HCT116 (cell line): ENCODE results near the gene MED16. TPM values are rescaled to one million over a fixed set of nuclear protein-coding genes. Genes with fewer than 3 reads are reported as not detected.
A peak's percentile ranks its signal among the peaks of the same experiment; 100 is the strongest.

Experiments
- ATAC-seq: fragments of 200-7000 bp; cut with Tn5 transposase; 2 replicates; pipeline ENCODE4 v1.9.1; 2020; ENCODE audit warnings: mild to moderate bottlenecking, moderate library complexity
- BruUV-seq: library from RNA; stranded (reverse); fragments of 400-500 nt; replicated peaks from 2 replicates; lab custom pipeline; 2021; lab: Mats Ljungman, UMichigan
- CTCF ChIA-PET: fragments of 300-600 bp; sonication (Branson Sonifier 250); formaldehyde crosslinking; loops from one replicate; lab custom pipeline; 2021; ENCODE audit warnings: antibody characterized with exemption; lab: Charles Lee
- POLR2A ChIA-PET: fragments of 300-600, 350-600 bp; sonication (Branson Sonifier 250); formaldehyde crosslinking; loops from one replicate; lab custom pipeline; 2021; ENCODE audit warnings: antibody characterized with exemption; lab: Charles Lee
- RAD21 ChIA-PET, 2 experiments: fragments of 300-600 bp; sonication (Branson Sonifier 250); formaldehyde crosslinking; loops; one replicate each; lab custom pipeline; 2023; ENCODE audit warnings: low total read pairs in 2 of 2; ENCODE audit not compliant: uncharacterized antibody in 2 of 2, unreplicated experiment in 2 of 2, low non-redundant PET in 1 of 2; lab: Charles Lee
- DNase-seq: peaks from one replicate; pipeline ENCODE4 v3.0.0-alpha.2; 2010; ENCODE audit warnings: low read depth, low spot score
- H2AFZ ChIP-seq: fragments of 200-600 bp; shearing (Covaris generic), sonication (generic); 2 replicates; pipeline ENCODE4 v1.6.1; 2017; ENCODE audit warnings: low read depth, mixed run types, mixed read lengths, antibody characterized with exemption, low read length; ENCODE audit not compliant: poor library complexity, severe bottlenecking
- H3K27ac ChIP-seq: 2 replicates; pipeline ENCODE4 v1.5.1; 2012; ENCODE audit warnings: low read depth, low read length
- H3K27me3 ChIP-seq: fragments of 200-600 bp; sonication (generic); 2 replicates; pipeline ENCODE4 v1.6.1; 2016; ENCODE audit warnings: mixed run types, low read length, mixed read lengths; ENCODE audit not compliant: insufficient read depth
- H3K36me3 ChIP-seq, 2 experiments: fragments of 200-500 bp in 1 of 2; fragments of 200-600 bp in 1 of 2; sonication (Bioruptor generic) in 1 of 2; sonication (generic) in 1 of 2; 2 replicates each; pipeline versions ENCODE4 v1.5.1 to v1.6.1; 2014 to 2016; ENCODE audit warnings: low read length in 2 of 2, inconsistent platforms in 1 of 2, mixed read lengths in 1 of 2, mixed run types in 1 of 2; ENCODE audit not compliant: insufficient read depth in 2 of 2, control insufficient read depth in 1 of 2
- H3K4me1 ChIP-seq, 2 experiments: fragments of 200-600 bp in 1 of 2; sonication (generic) in 1 of 2; 2 replicates each; pipeline versions ENCODE4 v1.5.1 to v1.6.1; 2012 to 2017; ENCODE audit warnings: low read length in 2 of 2, inconsistent platforms in 1 of 2, mild to moderate bottlenecking in 1 of 2, mixed read lengths in 1 of 2, mixed run types in 1 of 2, moderate library complexity in 1 of 2; ENCODE audit not compliant: insufficient read depth in 2 of 2, control insufficient read depth in 1 of 2
- H3K4me2 ChIP-seq: fragments of 200-600 bp; sonication (generic); 2 replicates; pipeline ENCODE4 v1.6.1; 2017; ENCODE audit warnings: mixed run types, low read length, mixed read lengths
- H3K4me3 ChIP-seq, 2 experiments: fragments of 200-600 bp in 1 of 2; sonication (generic) in 1 of 2; replicated peaks in 1 of 2; 2 replicates each; pipeline ENCODE4 v1.5.1; 2011 to 2016; ENCODE audit warnings: low read length in 2 of 2, control low read depth in 1 of 2, low read depth in 1 of 2, mild to moderate bottlenecking in 1 of 2, mixed read lengths in 1 of 2, mixed run types in 1 of 2
- H3K79me2 ChIP-seq: fragments of 200-600 bp; sonication (generic); 2 replicates; pipeline ENCODE4 v1.6.1; 2017; ENCODE audit warnings: mild to moderate bottlenecking, mixed run types, low read length, moderate library complexity, mixed read lengths; ENCODE audit not compliant: insufficient read depth
- H3K9ac ChIP-seq: fragments of 200-600 bp; sonication (generic); 2 replicates; pipeline ENCODE4 v1.6.1; 2016; ENCODE audit warnings: low read length, mixed read lengths
- H3K9me2 ChIP-seq: fragments of 200-600 bp; sonication (generic), shearing (Covaris generic); 2 replicates; pipeline ENCODE4 v1.6.1; 2017; ENCODE audit warnings: mixed run types, mild to moderate bottlenecking, moderate library complexity; ENCODE audit not compliant: insufficient read depth
- H3K9me3 ChIP-seq, 2 experiments: fragments of 200-500 bp in 1 of 2; fragments of 200-600 bp in 1 of 2; sonication (Bioruptor generic) in 1 of 2; sonication (generic) in 1 of 2; 2 replicates each; pipeline ENCODE4 v1.6.1; 2014 to 2017; ENCODE audit warnings: low read length in 2 of 2, mixed read lengths in 2 of 2, inconsistent platforms in 1 of 2, low read depth in 1 of 2, mild to moderate bottlenecking in 1 of 2, mixed run types in 1 of 2, moderate library complexity in 1 of 2; ENCODE audit not compliant: control insufficient read depth in 1 of 2, insufficient read depth in 1 of 2
- H4K20me1 ChIP-seq: fragments of 200-600 bp; sonication (generic), shearing (Covaris generic); 2 replicates; pipeline ENCODE4 v1.6.1; 2017; ENCODE audit warnings: mixed run types, mild to moderate bottlenecking, moderate library complexity; ENCODE audit not compliant: insufficient read depth
- CBX3 ChIP-seq: IDR thresholded peaks from 2 replicates; pipeline ENCODE4 v1.6.1; 2012; ENCODE audit warnings: low read depth
- POLR2A ChIP-seq: IDR thresholded peaks from 2 replicates; pipeline ENCODE4 v1.7.0; 2011; ENCODE audit warnings: borderline replicate concordance; ENCODE audit not compliant: insufficient read depth, insufficient read length; ENCODE audit errors: extremely low read depth
- POLR2AphosphoS5 ChIP-seq: IDR thresholded peaks from 2 replicates; pipeline ENCODE4 v1.6.1; 2011; ENCODE audit warnings: mild to moderate bottlenecking, low read depth, low read length, moderate library complexity
- RAD21 ChIP-seq: IDR thresholded peaks from 2 replicates; pipeline ENCODE4 v1.6.1; 2012; ENCODE audit warnings: low read depth, mild to moderate bottlenecking
- SRF ChIP-seq: IDR thresholded peaks from 2 replicates; pipeline ENCODE4 v1.6.1; 2012; ENCODE audit warnings: low read depth
- TCF7L2 ChIP-seq: IDR thresholded peaks from 2 replicates; pipeline ENCODE4 v1.7.0; 2011; ENCODE audit warnings: borderline replicate concordance, inconsistent platforms; ENCODE audit not compliant: insufficient read depth, insufficient read length; ENCODE audit errors: extremely low read depth
- YY1 ChIP-seq: IDR thresholded peaks from 2 replicates; pipeline ENCODE4 v1.6.1; 2011; ENCODE audit warnings: low read length, low read depth, moderate library complexity, mild to moderate bottlenecking; ENCODE audit not compliant: insufficient replicate concordance; ENCODE audit errors: extremely low read depth
- ZFX ChIP-seq: fragments of 450-650 bp; IDR thresholded peaks from 2 replicates; pipeline ENCODE4 v1.6.1; 2017
- intact Hi-C: fragments of 100-400 bp; cut with micrococcal nuclease; formaldehyde crosslinking; loops from 2 replicates; pipeline ENCODE4 v1.10.0; 2022
- total RNA-seq: library from RNA; stranded (reverse); gene quantifications from one replicate; pipeline ENCODE4 v1.2.1, GENCODE V29; 2021; ENCODE audit not compliant: unreplicated experiment
- TF ChIP-seq, protein P1 (sequence below), 3 experiments: fragments of 200-600 bp in 1 of 3; sonication (generic) in 1 of 3; IDR thresholded peaks in 2 of 3; conservative IDR thresholded peaks in 1 of 3; 2 replicates each; pipeline ENCODE4 v1.5.1; 2012 to 2017; ENCODE audit warnings: low read depth in 2 of 3, low read length in 2 of 3, antibody characterized with exemption in 1 of 3, borderline replicate concordance in 1 of 3, control low read depth in 1 of 3, mild to moderate bottlenecking in 1 of 3, mixed read lengths in 1 of 3, mixed run types in 1 of 3, moderate library complexity in 1 of 3; ENCODE audit not compliant: insufficient read depth in 1 of 3
- TF ChIP-seq, protein P2 (sequence below): IDR thresholded peaks from 2 replicates; pipeline ENCODE4 v1.6.1; 2012

The MED16 gene
- total RNA-seq, 1 experiment from 2014 or later = 73.6 TPM

GRCh38 chr19:918152-918437 lies 25.1 kb upstream of the MED16 start:
- no peak overlapping the region for H2AFZ ChIP-seq
- RAD21 ChIA-PET = interaction anchor here in 1 of 2 experiments (0.5 kb wide), 1 partner anchor 148 kb away, joined by 3 read pairs; no protein-coding TSS in a partner anchor
- TF ChIP-seq TCF7L2 = no peak
- TF ChIP-seq SRF = no peak
- TF ChIP-seq ZFX = no peak
- CTCF ChIA-PET = no interaction called here
- peak overlapping the region; percentile 98 for H3K4me2 ChIP-seq
- DNase-seq = no peak
- no peaks in the 10 kb centered on the region for H3K36me3 ChIP-seq
- peak overlapping the region; percentile 47 to 67 for H3K4me3 ChIP-seq
- H3K79me2 ChIP-seq = no peaks in the 10 kb centered on the region
- H3K9me3 ChIP-seq = no peaks in the 10 kb centered on the region
- H3K27ac ChIP-seq = peak overlapping the region; percentile 71; the same call in 1 of the 2 replicates
- H3K4me1 ChIP-seq = peaks cover 6 to 32% of the 10 kb centered on the region in 2 experiments
- no peak for ATAC-seq
- peak overlapping the region; percentile 71 for H3K9ac ChIP-seq
- H4K20me1 ChIP-seq = no peaks in the 10 kb centered on the region
- POLR2A ChIA-PET = no interaction called here
- no TSS peak for BruUV-seq
- H3K9me2 ChIP-seq = no peaks in the 10 kb centered on the region
- intact Hi-C loops = no loop called here
- H3K27me3 ChIP-seq = no peaks in the 10 kb centered on the region

GRCh38 chr19:917323-918151 lies 24.6 kb upstream of the MED16 start, which contains the start of gene KISS1R:
TSS of gene KISS1R (plus strand) at chr19:917333. CDS start at chr19:917503, 170 bp downstream.
- Histone ChIP-seq H2AFZ (peak within 1 kb of the TSS; percentile 40), H3K27ac (peak within 1 kb of the TSS; percentile 71; the same call in 1 of the 2 replicates), H3K79me2 (peaks cover 3% of the 10 kb centered on the region; the same call in 1 of the 2 replicates), H3K9me3 (no peaks in the 10 kb centered on the region), H3K9me2 (no peaks in the 10 kb centered on the region), H3K4me3 (peak within 1 kb of the TSS; percentile 47 to 67), H3K36me3 (no peaks in the 10 kb centered on the region), H4K20me1 (no peaks in the 10 kb centered on the region), H3K4me2 (peak within 1 kb of the TSS; percentile 98), H3K4me1 (peaks cover 6 to 32% of the 10 kb centered on the region in 2 experiments), H3K27me3 (no peaks in the 10 kb centered on the region), H3K9ac (peak within 1 kb of the TSS; percentile 71)
- ATAC-seq (peak; percentile 65), DNase-seq (no peak)
- ChIA-PET CTCF (no interaction called here), RAD21 (interaction anchor here (0.5 to 0.7 kb wide), 2 partner anchors 57 to 148 kb away, joined by 3 read pairs; no protein-coding TSS in a partner anchor), POLR2A (no interaction called here)
- intact Hi-C loops = loop anchor here (1.0 kb wide), 2 partner anchors 34 to 147 kb away; no protein-coding TSS in a partner anchor
- no TSS peak for BruUV-seq
- TF ChIP-seq CBX3 (peak; percentile 37; the same call in 1 of the 2 replicates), YY1 (no peak), TCF7L2 (no peak), POLR2A (peak; percentile 41), RAD21 (peak; percentile 99), ZFX (peak; percentile 14; the same call in 1 of the 2 replicates), POLR2AphosphoS5 (no peak)
- TF ChIP-seq, protein P1, sequence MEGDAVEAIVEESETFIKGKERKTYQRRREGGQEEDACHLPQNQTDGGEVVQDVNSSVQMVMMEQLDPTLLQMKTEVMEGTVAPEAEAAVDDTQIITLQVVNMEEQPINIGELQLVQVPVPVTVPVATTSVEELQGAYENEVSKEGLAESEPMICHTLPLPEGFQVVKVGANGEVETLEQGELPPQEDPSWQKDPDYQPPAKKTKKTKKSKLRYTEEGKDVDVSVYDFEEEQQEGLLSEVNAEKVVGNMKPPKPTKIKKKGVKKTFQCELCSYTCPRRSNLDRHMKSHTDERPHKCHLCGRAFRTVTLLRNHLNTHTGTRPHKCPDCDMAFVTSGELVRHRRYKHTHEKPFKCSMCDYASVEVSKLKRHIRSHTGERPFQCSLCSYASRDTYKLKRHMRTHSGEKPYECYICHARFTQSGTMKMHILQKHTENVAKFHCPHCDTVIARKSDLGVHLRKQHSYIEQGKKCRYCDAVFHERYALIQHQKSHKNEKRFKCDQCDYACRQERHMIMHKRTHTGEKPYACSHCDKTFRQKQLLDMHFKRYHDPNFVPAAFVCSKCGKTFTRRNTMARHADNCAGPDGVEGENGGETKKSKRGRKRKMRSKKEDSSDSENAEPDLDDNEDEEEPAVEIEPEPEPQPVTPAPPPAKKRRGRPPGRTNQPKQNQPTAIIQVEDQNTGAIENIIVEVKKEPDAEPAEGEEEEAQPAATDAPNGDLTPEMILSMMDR (IDR thresholded peaks at IDR 0.05 in 2 of 3, conservative IDR thresholded peaks at IDR 0.05 in 1 of 3; ENCODE audit: borderline replicate concordance in 1 of 3, insufficient read depth in 1 of 3, low read depth in 2 of 3, low read length in 2 of 3) = peak; percentile 70 to 98 (median 74)
- TF ChIP-seq, protein P2, sequence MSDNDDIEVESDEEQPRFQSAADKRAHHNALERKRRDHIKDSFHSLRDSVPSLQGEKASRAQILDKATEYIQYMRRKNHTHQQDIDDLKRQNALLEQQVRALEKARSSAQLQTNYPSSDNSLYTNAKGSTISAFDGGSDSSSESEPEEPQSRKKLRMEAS = peak; percentile 76
